NCI-H1694 (cell line): Measurements from ENCODE around the gene UTS2.

Experiments
- DNase-seq: peaks from one replicate; lab custom pipeline; 2025; lab: John Stamatoyannopoulos, UW

The UTS2 gene

GRCh38 chr1:7852804-7853683, at the start of gene UTS2:
UTS2 (minus strand) TSS chr1:7853065; CDS start chr1:7853003, 62 bp downstream.
- no peak for DNase-seq

- no peak for DNase-seq
Measured at GRCh38 chr1:7899741-7900140, 46.9 kb upstream of the UTS2 start.

GRCh38 chr1:7898962-7899361, 46.1 kb upstream of the UTS2 start:
- DNase-seq, result no peak

DNA sequence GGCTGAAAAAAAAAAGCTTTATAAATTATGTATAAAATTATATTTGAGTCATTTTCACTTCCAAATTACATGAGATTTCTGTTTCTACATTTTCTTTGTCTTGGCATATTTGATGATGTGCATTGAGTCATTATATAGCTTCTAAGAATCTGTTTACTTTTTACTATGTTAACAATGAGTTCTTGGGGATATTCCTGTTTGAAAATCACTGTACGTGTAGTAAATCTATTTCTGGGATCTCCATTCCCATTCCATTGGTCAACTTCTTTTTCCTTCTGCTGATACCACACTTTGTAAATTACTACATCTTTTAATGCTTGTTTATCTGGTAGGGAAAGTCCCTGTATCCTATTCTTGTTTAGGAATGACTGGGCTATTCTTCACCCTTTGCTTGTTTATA, 44.1 kb upstream of the UTS2 start:
- no peak for DNase-seq

- DNase-seq, result no peak
Measured at GRCh38 chr1:7893529-7894180, 40.8 kb upstream of the UTS2 start.

DNA sequence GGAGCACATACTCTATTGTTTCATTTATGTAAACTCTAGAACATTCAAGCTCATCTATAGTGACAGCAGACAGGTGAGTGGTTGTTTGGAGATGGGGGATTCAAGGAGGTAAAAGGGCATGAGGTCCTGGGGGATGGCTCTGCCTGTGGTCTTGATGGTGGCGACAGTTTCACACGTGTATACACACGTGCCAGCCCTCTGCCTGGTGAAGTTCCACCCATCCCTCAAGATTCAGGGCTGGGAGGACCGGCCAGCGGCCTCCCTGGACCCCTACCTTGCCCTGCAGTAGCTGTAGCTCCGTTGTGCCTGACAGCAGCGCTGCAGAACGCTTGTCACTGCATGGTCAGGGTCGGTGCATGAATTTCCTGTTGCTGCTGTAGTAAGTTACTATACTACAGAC, 38.9 kb upstream of the UTS2 start:
- DNase-seq, result no peak

- no peak for DNase-seq
Measured at GRCh38 chr1:7890853-7891252, 38.0 kb upstream of the UTS2 start.

GRCh38 chr1:7888248-7889081, 35.6 kb upstream of the UTS2 start:
- no peak for DNase-seq

- DNase-seq, result no peak
Measured at GRCh38 chr1:7886405-7886745, 33.5 kb upstream of the UTS2 start.

- no peak for DNase-seq
Measured at GRCh38 chr1:7885513-7886404, 32.9 kb upstream of the UTS2 start.

GRCh38 chr1:7884757-7885156, 31.9 kb upstream of the UTS2 start:
- DNase-seq, result no peak

- DNase-seq, result no peak
Measured at GRCh38 chr1:7879228-7879627, 26.4 kb upstream of the UTS2 start.

DNA sequence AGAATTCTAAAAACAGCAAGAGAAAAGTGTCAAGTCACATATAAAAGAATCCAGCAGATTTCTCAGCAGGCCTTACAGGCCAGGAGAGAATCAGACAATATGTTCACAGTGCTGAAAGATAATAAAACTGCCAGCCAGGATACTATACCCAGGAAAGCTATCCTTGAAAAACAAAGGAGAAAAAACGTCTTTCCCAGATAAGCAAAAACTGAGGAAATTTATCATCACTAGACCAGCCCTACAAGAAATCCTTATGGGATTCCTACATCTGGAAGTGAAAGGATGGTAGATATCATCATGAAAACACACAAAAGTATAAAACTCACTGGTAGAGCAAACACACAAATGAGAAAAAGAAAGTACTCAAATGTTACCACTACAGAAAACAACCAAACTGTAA, 25.2 kb upstream of the UTS2 start:
- DNase-seq, result no peak

GRCh38 chr1:7873801-7874795, 21.2 kb upstream of the UTS2 start:
- DNase-seq, result no peak

- DNase-seq, result no peak
Measured at GRCh38 chr1:7871136-7871535, 18.3 kb upstream of the UTS2 start.

GRCh38 chr1:7869136-7869920, 16.5 kb upstream of the UTS2 start:
- DNase-seq, result no peak

DNA sequence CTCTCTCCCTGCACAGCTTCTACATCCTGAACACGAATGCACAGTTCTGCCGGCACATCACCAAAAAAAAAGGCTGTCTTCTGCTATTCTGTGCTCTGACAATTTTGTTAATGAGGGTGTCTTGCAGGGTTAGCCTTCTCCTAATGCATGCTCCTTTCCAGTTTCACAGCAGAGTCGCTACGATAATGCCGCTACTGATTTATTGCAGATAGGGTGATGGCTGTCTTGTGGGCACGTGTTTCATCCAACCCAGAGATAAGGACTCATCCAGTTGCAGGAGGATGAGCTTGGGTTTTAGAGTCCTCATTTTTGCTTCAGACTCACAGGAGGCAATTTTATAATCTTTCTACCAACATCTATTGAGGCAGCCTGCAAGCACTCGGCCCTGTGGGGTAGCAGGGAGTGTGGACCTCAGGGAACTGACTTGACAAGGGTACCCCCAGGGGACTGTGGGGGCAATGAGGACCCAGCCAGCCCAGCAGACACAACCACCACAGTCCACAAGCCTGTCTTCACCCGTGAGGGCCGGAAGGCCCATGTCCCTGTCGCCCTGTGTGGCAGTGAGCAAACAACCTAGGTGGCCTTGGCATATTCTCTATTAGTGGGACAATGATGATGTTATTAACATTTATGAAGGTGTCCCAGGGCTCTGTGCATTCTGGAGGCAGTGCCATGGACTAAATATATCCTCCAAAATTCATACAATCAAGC, 15.4 kb upstream of the UTS2 start:
- DNase-seq, result no peak

GRCh38 chr1:7865978-7866377, 13.1 kb upstream of the UTS2 start:
- DNase-seq, result no peak

DNA sequence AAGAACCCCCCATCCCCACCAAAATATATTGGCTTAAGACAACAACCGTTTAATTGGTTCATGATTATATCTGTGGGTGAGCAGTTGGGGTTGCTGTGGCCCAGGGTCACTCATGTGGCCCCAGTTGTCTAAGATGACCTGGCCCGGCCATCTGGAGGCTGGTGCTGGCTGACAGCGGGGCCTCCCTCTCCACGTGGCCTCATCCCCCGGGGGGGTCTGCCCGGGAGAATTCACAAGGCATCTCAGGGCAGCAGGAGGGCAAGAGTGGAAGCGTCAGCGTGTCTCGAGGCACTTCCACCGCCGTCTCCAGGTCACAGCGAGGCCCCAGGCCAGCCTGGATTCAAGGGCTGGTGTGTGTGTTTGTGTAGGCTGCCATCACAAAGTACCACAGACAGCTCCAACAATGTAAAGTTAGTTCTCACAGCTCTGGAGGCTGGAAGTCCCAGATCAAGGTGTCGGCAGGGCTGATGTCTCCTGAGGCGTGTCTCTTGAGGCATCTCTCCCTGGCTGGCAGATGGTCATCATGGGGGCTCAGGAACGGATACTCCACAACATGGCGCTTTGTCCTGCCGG, 11.0 kb upstream of the UTS2 start:
- no peak for DNase-seq
